Astrocyte of the spinal cord (primary cell): ENCODE results near the gene NRXN3.

Experiments used
- DNase-seq: peaks from one replicate; pipeline ENCODE4 v3.0.0; 2011; ENCODE audit warnings: low read depth, low spot score
- H3K4me3 ChIP-seq: 2 replicates; pipeline ENCODE4 v1.5.1; 2011; ENCODE audit warnings: low read depth, mild to moderate bottlenecking, low read length, moderate library complexity
- CTCF ChIP-seq: IDR thresholded peaks from 2 replicates; pipeline ENCODE4 v1.5.1; 2012; ENCODE audit warnings: low read depth, mild to moderate bottlenecking, low read length, inconsistent platforms
- in situ Hi-C: cut with HindIII; loops from 2 replicates; pipeline ENCODE4 v1.10.0; 2017; ENCODE audit warnings: low sequenced_read_pairs

Gene NRXN3

GRCh38 chr14:78446807-78447206 lies 276.6 kb downstream of the NRXN3 start:
- TF ChIP-seq CTCF, result no peak
- in situ Hi-C loops, result no loop called here

GRCh38 chr14:78448164-78449094 lies 278.3 kb downstream of the NRXN3 start:
- peak; percentile 45 for TF ChIP-seq CTCF
- peak; percentile 5 for DNase-seq
- in situ Hi-C loops, result no loop called here
- no peak overlapping the region for H3K4me3 ChIP-seq

More at GRCh38 chr14:78446807-78447206, 276.6 kb downstream of the NRXN3 start:
- DNase-seq, result peak; percentile 7
- no peak overlapping the region for H3K4me3 ChIP-seq

- in situ Hi-C loops, result no loop called here
- no peak for DNase-seq
- no peak overlapping the region for H3K4me3 ChIP-seq
- no peak for TF ChIP-seq CTCF
These were observed 280.6 kb downstream of the NRXN3 start for GRCh38 chr14:78450669-78451318.

- no peak for TF ChIP-seq CTCF
- DNase-seq, result no peak
- no peak overlapping the region for H3K4me3 ChIP-seq
- in situ Hi-C loops, result no loop called here
These were observed 281.1 kb downstream of the NRXN3 start for GRCh38 chr14:78451319-78451695.

GRCh38 chr14:78455896-78456435 lies 285.8 kb downstream of the NRXN3 start:
- TF ChIP-seq CTCF, result no peak
- no peak for DNase-seq
- H3K4me3 ChIP-seq, result no peak overlapping the region
- in situ Hi-C loops, result no loop called here

- no peak for TF ChIP-seq CTCF
- no peak for DNase-seq
- in situ Hi-C loops, result no loop called here
- H3K4me3 ChIP-seq, result no peak overlapping the region
These were observed 299.8 kb downstream of the NRXN3 start for GRCh38 chr14:78469947-78470346.
